Parathyroid adenoma (tissue), 2 donors: ENCODE data around the gene CAPN15.

Experiments
- H2AFZ ChIP-seq: fragments of 300-600 bp; sonication (generic); one replicate; pipeline ENCODE4 v1.7.0; 2017; ENCODE audit warnings: antibody characterized with exemption, mild to moderate bottlenecking
- H3K27ac ChIP-seq: fragments of 300-600 bp; sonication (generic); one replicate; pipeline ENCODE4 v1.7.0; 2017
- H3K27me3 ChIP-seq: fragments of 300-600 bp; sonication (generic); one replicate; pipeline ENCODE4 v1.7.0; 2017; ENCODE audit warnings: low read length; ENCODE audit not compliant: control insufficient read depth, insufficient read depth
- H3K36me3 ChIP-seq: fragments of 300-600 bp; sonication (generic); one replicate; pipeline ENCODE4 v1.7.0; 2017; ENCODE audit warnings: low read length; ENCODE audit not compliant: control insufficient read depth, insufficient read depth
- H3K4me1 ChIP-seq: fragments of 300-600 bp; sonication (generic); one replicate; pipeline ENCODE4 v1.7.0; 2017; ENCODE audit warnings: control low read depth
- H3K4me2 ChIP-seq: fragments of 300-600 bp; sonication (generic); one replicate; pipeline ENCODE4 v1.7.0; 2017; ENCODE audit warnings: low read length
- H3K4me3 ChIP-seq: fragments of 300-600 bp; sonication (generic); one replicate; pipeline ENCODE4 v1.7.0; 2017; ENCODE audit warnings: low read depth, low read length
- H3K79me2 ChIP-seq: fragments of 300-600 bp; sonication (generic); one replicate; pipeline ENCODE4 v1.7.0; 2017; ENCODE audit warnings: control low read depth
- H3K9ac ChIP-seq: fragments of 300-600 bp; sonication (generic); one replicate; pipeline ENCODE4 v1.7.0; 2017; ENCODE audit warnings: mild to moderate bottlenecking
- H3K9me3 ChIP-seq: fragments of 300-600 bp; sonication (generic); one replicate; pipeline ENCODE4 v1.7.0; 2017; ENCODE audit warnings: low read length; ENCODE audit not compliant: control insufficient read depth
- TF ChIP-seq, protein P1 (sequence below): fragments of 300-600 bp; sonication (generic); IDR thresholded peaks from one replicate; pipeline ENCODE4 v1.7.0; 2017; ENCODE audit warnings: antibody characterized with exemption, mild to moderate bottlenecking
- donor health status: primary hyperparathyroidism.

Gene CAPN15

DNA sequence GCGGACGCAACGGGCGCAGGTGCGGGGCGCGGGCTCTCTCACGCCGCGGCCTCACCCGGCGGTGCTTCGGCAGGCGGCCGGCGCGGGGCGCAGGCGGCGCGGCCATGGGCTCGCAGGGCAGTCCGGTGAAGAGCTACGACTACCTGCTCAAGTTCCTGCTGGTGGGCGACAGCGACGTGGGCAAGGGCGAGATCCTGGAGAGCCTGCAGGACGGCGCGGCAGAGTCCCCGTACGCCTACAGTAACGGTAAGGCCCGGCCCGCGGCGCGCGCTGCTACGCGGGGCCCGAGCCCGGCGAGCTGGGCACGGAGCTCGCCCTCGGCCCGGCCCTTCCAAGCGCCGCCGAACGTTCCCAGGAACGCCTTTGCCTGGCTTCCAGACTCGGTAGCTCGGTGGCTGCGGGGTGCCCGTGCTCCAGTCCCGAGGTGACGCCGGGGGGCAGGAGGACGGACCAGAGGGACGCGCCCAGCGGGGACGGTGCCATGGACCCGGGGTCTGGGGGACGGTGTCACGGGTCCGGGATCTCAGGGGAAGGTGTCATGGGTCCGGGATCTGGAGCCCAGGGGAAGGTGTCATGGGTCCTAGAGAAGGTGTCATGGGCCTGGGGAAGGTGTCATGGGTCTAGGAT lies 62.8 kb downstream of the CAPN15 start:
- no peaks in the 10 kb centered on the region for H3K36me3 ChIP-seq
- peak overlapping the region; percentile 79 for H3K4me2 ChIP-seq
- H3K79me2 ChIP-seq: peaks cover 16% of the 10 kb centered on the region
- peak overlapping the region; percentile 54 for H3K27ac ChIP-seq
- H3K4me3 ChIP-seq: peak overlapping the region; percentile 61
- H3K4me1 ChIP-seq: peaks cover 33% of the 10 kb centered on the region
- TF ChIP-seq, protein P1, sequence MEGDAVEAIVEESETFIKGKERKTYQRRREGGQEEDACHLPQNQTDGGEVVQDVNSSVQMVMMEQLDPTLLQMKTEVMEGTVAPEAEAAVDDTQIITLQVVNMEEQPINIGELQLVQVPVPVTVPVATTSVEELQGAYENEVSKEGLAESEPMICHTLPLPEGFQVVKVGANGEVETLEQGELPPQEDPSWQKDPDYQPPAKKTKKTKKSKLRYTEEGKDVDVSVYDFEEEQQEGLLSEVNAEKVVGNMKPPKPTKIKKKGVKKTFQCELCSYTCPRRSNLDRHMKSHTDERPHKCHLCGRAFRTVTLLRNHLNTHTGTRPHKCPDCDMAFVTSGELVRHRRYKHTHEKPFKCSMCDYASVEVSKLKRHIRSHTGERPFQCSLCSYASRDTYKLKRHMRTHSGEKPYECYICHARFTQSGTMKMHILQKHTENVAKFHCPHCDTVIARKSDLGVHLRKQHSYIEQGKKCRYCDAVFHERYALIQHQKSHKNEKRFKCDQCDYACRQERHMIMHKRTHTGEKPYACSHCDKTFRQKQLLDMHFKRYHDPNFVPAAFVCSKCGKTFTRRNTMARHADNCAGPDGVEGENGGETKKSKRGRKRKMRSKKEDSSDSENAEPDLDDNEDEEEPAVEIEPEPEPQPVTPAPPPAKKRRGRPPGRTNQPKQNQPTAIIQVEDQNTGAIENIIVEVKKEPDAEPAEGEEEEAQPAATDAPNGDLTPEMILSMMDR: no peak
- H2AFZ ChIP-seq: peak overlapping the region; percentile 78
- H3K27me3 ChIP-seq: no peaks in the 10 kb centered on the region
- no peaks in the 10 kb centered on the region for H3K9me3 ChIP-seq
- H3K9ac ChIP-seq: peak overlapping the region; percentile 40

DNA sequence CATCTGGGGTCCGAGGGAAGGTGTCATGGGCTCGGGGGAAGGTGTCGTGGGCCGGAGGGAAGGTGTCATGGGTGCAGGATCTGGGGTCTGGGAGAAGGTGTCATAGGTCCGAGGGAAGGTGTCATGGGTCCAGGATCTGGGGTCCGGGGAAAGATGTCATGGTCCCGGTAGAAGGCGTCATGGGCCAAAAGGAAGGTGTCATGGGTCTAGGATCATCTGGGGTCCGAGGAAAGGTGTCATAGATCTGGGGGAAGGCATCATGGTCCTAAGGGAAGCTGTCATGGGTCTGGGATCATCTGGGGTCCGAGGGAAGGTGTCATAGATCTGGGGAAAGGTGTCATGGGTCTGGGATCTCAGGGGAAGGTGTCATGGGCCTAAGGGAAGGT lies 63.3 kb downstream of the CAPN15 start:
- Histone ChIP-seq H3K9me3 (no peaks in the 10 kb centered on the region), H3K27ac (no peak overlapping the region), H3K9ac (no peak overlapping the region), H2AFZ (no peak overlapping the region), H3K79me2 (peaks cover 18% of the 10 kb centered on the region), H3K27me3 (no peaks in the 10 kb centered on the region), H3K36me3 (no peaks in the 10 kb centered on the region), H3K4me3 (peak overlapping the region; percentile 61), H3K4me2 (peak overlapping the region; percentile 79), H3K4me1 (peaks cover 28% of the 10 kb centered on the region)
- TF ChIP-seq, protein P1: no peak

DNA sequence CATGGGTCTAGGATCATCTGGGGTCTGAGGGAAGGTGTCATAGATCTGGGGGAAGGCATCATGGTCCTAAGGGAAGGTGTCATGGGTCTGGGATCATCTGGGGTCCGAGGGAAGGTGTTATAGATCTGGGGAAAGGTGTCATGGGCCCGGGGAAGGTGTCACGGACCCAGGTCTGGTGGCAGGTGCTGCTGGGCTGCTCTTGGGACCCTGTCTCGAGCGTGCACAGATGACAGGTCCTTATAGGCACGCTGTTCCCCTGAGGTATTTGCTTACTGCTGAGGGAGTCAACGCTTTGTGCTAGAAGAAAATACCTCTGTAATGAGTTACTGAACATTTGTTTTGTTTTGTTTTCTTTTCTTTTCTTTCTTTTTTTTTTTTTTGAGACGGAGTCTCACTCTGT lies 63.7 kb downstream of the CAPN15 start:
- Histone ChIP-seq H3K4me2 (peak overlapping the region; percentile 79), H3K36me3 (no peaks in the 10 kb centered on the region), H3K79me2 (peaks cover 23% of the 10 kb centered on the region), H3K9me3 (no peaks in the 10 kb centered on the region), H3K27me3 (no peaks in the 10 kb centered on the region), H2AFZ (no peak overlapping the region), H3K9ac (no peak overlapping the region), H3K4me1 (peaks cover 24% of the 10 kb centered on the region), H3K27ac (no peak overlapping the region), H3K4me3 (peak overlapping the region; percentile 61)
- TF ChIP-seq, protein P1: no peak

DNA sequence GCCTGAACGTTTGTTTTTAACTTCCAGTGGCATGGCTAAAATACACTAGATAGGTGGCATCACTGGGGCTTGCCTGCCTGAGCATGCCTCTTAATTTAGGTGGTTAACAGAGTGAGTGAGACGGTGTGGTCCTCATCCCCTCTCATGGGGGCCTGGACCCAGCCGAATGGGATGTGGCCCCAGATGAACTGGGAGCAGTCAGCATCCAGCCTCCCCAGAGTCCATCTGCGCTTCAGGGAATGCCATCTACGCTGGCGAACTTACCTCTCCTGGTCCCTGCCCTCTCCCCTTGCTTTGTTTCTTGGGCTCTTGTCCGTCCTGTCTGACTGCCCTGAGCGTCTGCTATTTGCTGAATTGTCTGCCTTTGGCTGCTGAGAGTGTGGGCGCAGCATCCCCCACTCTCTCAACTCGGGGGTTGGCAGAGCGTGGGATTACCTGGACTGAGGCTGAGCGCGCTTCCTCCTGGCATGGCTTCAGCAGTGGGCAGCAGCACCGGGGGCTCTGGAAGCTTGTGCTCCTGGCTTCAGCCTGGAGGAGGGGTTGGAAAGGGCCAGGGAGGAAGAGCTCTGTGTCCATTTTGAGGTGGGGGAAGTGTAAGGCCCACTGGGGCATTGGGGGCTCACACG lies 64.5 kb downstream of the CAPN15 start:
- Histone ChIP-seq H3K4me2 (peak overlapping the region; percentile 58), H3K4me1 (peaks cover 20% of the 10 kb centered on the region), H2AFZ (no peak overlapping the region), H3K27me3 (no peaks in the 10 kb centered on the region), H3K9me3 (no peaks in the 10 kb centered on the region), H3K36me3 (no peaks in the 10 kb centered on the region), H3K79me2 (peaks cover 30% of the 10 kb centered on the region), H3K4me3 (peak overlapping the region; percentile 7), H3K27ac (no peak overlapping the region), H3K9ac (no peak overlapping the region)
- TF ChIP-seq, protein P1: no peak
